K562 (cell line): Measurements from ENCODE around the gene UMAD1. TPM values are rescaled to one million over a fixed set of nuclear protein-coding genes. Genes with fewer than 3 reads are reported as not detected.
A peak's percentile ranks its signal among the peaks of the same experiment; 100 is the strongest.

ENCODE experiments used
- ATAC-seq: fragments of 200-7000 bp; cut with Tn5 transposase; 3 replicates; pipeline ENCODE4 v1.9.1; 2020; ENCODE audit warnings: moderate library complexity
- BruUV-seq: library from RNA; stranded (reverse); fragments of 400-500 nt; replicated peaks from 2 replicates; lab custom pipeline; 2021; lab: Mats Ljungman, UMichigan
- CTCF ChIA-PET: fragments of 300-600 bp; formaldehyde crosslinking; extraction: SDS; loops from one replicate; lab custom pipeline; 2021; ENCODE audit warnings: low intra/inter-chr PET ratio; lab: Yijun Ruan, JAX
- POLR2A ChIA-PET: fragments of 300-600, 350-650 bp; sonication (Branson Sonifier 250); formaldehyde crosslinking; extraction: SDS; loops from one replicate; lab custom pipeline; 2021; ENCODE audit warnings: antibody characterized with exemption, inconsistent platforms; lab: Yijun Ruan, JAX
- DNase-seq, 4 experiments: peaks; one replicate each; pipeline versions ENCODE4 v3.0.0 to v3.0.0-alpha.2; 2011 to 2018; ENCODE audit warnings: low spot score in 3 of 4, mixed read lengths in 3 of 4; ENCODE audit errors: extremely low read depth in 1 of 4
- FAIRE-seq: peaks from 2 replicates; lab custom pipeline; 2011; peaks lifted over from hg19 to GRCh38; lab: Jason Lieb, UNC
- H2AFZ ChIP-seq: 2 replicates; pipeline ENCODE4 v1.6.0; 2011; ENCODE audit warnings: low read depth, low read length, control low read depth, inconsistent platforms
- H3K27ac ChIP-seq: fragments of 200-600 bp; 3 replicates; pipeline ENCODE4 v1.8.0; 2011; ENCODE audit warnings: low read depth, mild to moderate bottlenecking, control low read depth, inconsistent platforms, low read length, moderate library complexity, mixed read lengths; ENCODE audit errors: extremely low read depth
- H3K27me3 ChIP-seq, 2 experiments: fragments of 300-600 bp in 1 of 2; 2 replicates in 1 of 2; 3 replicates in 1 of 2; pipeline versions ENCODE4 v1.6.0 to v1.8.0; 2011; ENCODE audit warnings: inconsistent platforms in 2 of 2, low read length in 2 of 2, mild to moderate bottlenecking in 1 of 2, mixed read lengths in 1 of 2, moderate library complexity in 1 of 2; ENCODE audit not compliant: control insufficient read depth in 2 of 2, insufficient read depth in 2 of 2
- H3K36me3 ChIP-seq: fragments of 300-600 bp; 3 replicates; pipeline ENCODE4 v1.8.0; 2011; ENCODE audit warnings: mild to moderate bottlenecking, low read length, inconsistent platforms; ENCODE audit not compliant: control insufficient read depth, insufficient read depth
- H3K4me1 ChIP-seq, 2 experiments: fragments of 200-600 bp in 1 of 2; replicated peaks in 1 of 2; 2 replicates in 1 of 2; 3 replicates in 1 of 2; pipeline versions ENCODE4 v1.5.1 to v1.8.0; 2011; ENCODE audit warnings: inconsistent platforms in 2 of 2, low read length in 2 of 2, mild to moderate bottlenecking in 1 of 2, mixed read lengths in 1 of 2, moderate library complexity in 1 of 2; ENCODE audit not compliant: control insufficient read depth in 2 of 2, insufficient read depth in 2 of 2
- H3K4me2 ChIP-seq: 2 replicates; pipeline ENCODE4 v1.6.1; 2011; ENCODE audit warnings: low read length, control low read depth, inconsistent platforms, mixed read lengths; ENCODE audit not compliant: insufficient read depth
- H3K4me3 ChIP-seq: fragments of 200-600 bp; sonication (generic), shearing (Covaris generic); 2 replicates; pipeline ENCODE4 v1.5.1; 2016; ENCODE audit warnings: control low read depth, inconsistent platforms
- H3K79me2 ChIP-seq: fragments of 200-600 bp; 3 replicates; pipeline ENCODE4 v1.8.0; 2011; ENCODE audit warnings: low read length, inconsistent platforms; ENCODE audit not compliant: control insufficient read depth, insufficient read depth
- H3K9ac ChIP-seq, 2 experiments: 2 replicates each; pipeline versions ENCODE4 v1.6.0 to v1.6.1; 2011; ENCODE audit warnings: low read depth in 2 of 2, low read length in 2 of 2, control low read depth in 1 of 2, inconsistent platforms in 1 of 2, mild to moderate bottlenecking in 1 of 2, mixed read lengths in 1 of 2; ENCODE audit not compliant: insufficient read depth in 1 of 2
- H3K9me1 ChIP-seq: one replicate; pipeline ENCODE4 v1.6.0; 2011; ENCODE audit warnings: inconsistent platforms, mild to moderate bottlenecking, low read length, moderate library complexity; ENCODE audit not compliant: control insufficient read depth, insufficient read depth
- H3K9me3 ChIP-seq: replicated peaks from 2 replicates; pipeline ENCODE4 v1.5.1; 2011; ENCODE audit warnings: low read depth, low read length, inconsistent platforms; ENCODE audit not compliant: control insufficient read depth, insufficient read depth
- H4K20me1 ChIP-seq: replicated peaks from 2 replicates; pipeline ENCODE4 v1.6.1; 2011; ENCODE audit warnings: low read length, inconsistent platforms, mixed read lengths; ENCODE audit not compliant: control insufficient read depth, insufficient read depth
- ETV6 ChIP-seq, 3 experiments: fragments of 150-350 bp in 1 of 3; sonication (generic) in 1 of 3; formaldehyde crosslinking in 1 of 3; IDR thresholded peaks; 2 replicates each; pipeline versions ENCODE4 v1.6.1 to v1.8.0; 2014 to 2022; ENCODE audit warnings: borderline replicate concordance in 2 of 3, low read depth in 2 of 3, antibody characterized with exemption in 1 of 3, low read length in 1 of 3, mild to moderate bottlenecking in 1 of 3, missing genetic modification reagents in 1 of 3
- FOXA3 ChIP-seq, 2 experiments: fragments of 450-650 bp in 1 of 2; sonication (generic) in 1 of 2; formaldehyde crosslinking; IDR thresholded peaks in 1 of 2; conservative IDR thresholded peaks in 1 of 2; 2 replicates each; pipeline versions ENCODE4 v1.4.0 to v1.8.0; 2020 to 2022; ENCODE audit warnings: mild to moderate bottlenecking in 2 of 2, missing genetic modification reagents in 1 of 2
- HLTF ChIP-seq: fragments of 450-650 bp; IDR thresholded peaks from 2 replicates; pipeline ENCODE4 v1.6.1; 2016
- NKRF ChIP-seq: fragments of 450-650 bp; IDR thresholded peaks from 2 replicates; pipeline ENCODE4 v1.6.1; 2016; ENCODE audit warnings: borderline replicate concordance
- TAL1 ChIP-seq: fragments of 450-650 bp; IDR thresholded peaks from 2 replicates; pipeline ENCODE4 v1.6.1; 2016; ENCODE audit warnings: mild to moderate bottlenecking
- ZSCAN32 ChIP-seq: fragments of 450-650 bp; formaldehyde crosslinking; IDR thresholded peaks from 2 replicates; pipeline ENCODE4 v1.4.0; 2020; ENCODE audit warnings: mild to moderate bottlenecking, moderate library complexity
- WGBS: fragments of 100-300 bp; shearing (Covaris generic); methylation state at CpG from one replicate; pipeline ENCODE4 v1.1.6; 2016; ENCODE audit warnings: low coverage, mixed read lengths; ENCODE audit not compliant: insufficient coverage; ENCODE audit errors: missing lambda C conversion rate; 5-methylcytosine and 5-hydroxymethylcytosine counted together
- in situ Hi-C: fragments of 300-500 bp; cut with MboI; formaldehyde crosslinking; loops from 4 replicates; pipeline ENCODE4 v1.15.0; 2018; ENCODE audit warnings: inconsistent platforms, mixed read lengths
- intact Hi-C: fragments of 100-400 bp; cut with micrococcal nuclease; formaldehyde crosslinking; loops from 2 replicates; pipeline ENCODE4 v1.14.2; 2022
- polyA plus RNA-seq, 8 experiments: library from polyadenylated mRNA; depleted of rRNA in 4 of 8; stranded (reverse) in 5 of 8; unstranded in 3 of 8; fragments of >200 nt; fragmentation: Nextera tagmentation in 2 of 8; fragmentation: Illumina TruSeq in 1 of 8; extraction: Ambion mirVana in 2 of 8; extraction: Trizol in 1 of 8; gene quantifications; 2 replicates each; pipeline versions ENCODE4 v1.2.1 to v1.2.3, GENCODE V29; 2011 to 2014; ENCODE audit warnings: inconsistent platforms in 1 of 8, missing spikeins in 1 of 8
- total RNA-seq, 7 experiments: library from RNA; depleted of rRNA in 6 of 7; stranded (reverse); fragments of >200 nt in 6 of 7; fragmentation: Illumina TruSeq in 2 of 7; extraction: Trizol in 2 of 7; gene quantifications; 2 replicates each; pipeline versions ENCODE4 v1.2.1 to v1.2.3, GENCODE V29; 2011 to 2021; ENCODE audit warnings: low replicate concordance in 1 of 7

Gene UMAD1
- total and polyA plus RNA-seq, 9 of the 15 experiments (the other 6 are each of a cell fraction or from before 2014, with no cell fraction given) = 9.0 to 26.7 (median 13.3) TPM

DNA sequence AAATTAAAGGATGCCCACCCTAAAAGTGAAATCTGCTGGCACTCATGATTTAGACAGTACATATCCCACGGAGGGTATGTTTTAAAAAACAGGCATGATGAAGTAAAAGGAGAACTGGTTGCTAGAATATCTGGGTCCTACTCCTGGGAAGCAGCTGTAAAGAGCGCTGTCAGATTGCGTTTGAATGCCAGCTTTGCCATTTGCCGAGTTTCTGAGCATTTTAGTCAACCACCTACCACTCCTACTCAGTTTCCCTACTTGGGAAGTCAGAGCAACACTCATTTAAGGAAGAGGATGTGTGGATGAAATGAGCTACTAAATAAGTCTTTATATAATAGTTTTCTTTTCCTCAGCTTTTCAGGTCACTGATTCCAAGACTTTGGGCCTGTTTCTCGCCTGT lies 1.1 kb upstream of the UMAD1 start:
- TF ChIP-seq NKRF (no peak), TAL1 (no peak), ZSCAN32 (CRISPR knock-in tag) (no peak), FOXA3 (CRISPR knock-in tag; conservative IDR thresholded peaks at IDR 0.05 in 1 of 2, IDR thresholded peaks at IDR 0.05 in 1 of 2) (peak in 1 of 2 experiments; percentile 22; a peak in 1 of 4 replicates), HLTF (no peak), ETV6 (IDR thresholded peaks at IDR 0.05; ENCODE audit: borderline replicate concordance in 1 of 2, low read depth in 2 of 2, low read length in 1 of 2) (no peak), ETV6 (CRISPR knock-in tag; IDR thresholded peaks at IDR 0.05; ENCODE audit: borderline replicate concordance) (no peak)
- H3K4me2 ChIP-seq = peak overlapping the region; percentile 89
- peaks cover 21% of the 10 kb centered on the region; the same call in 2 of the 3 replicates for H3K36me3 ChIP-seq
- H3K9me1 ChIP-seq = no peaks in the 10 kb centered on the region
- ChIA-PET CTCF (no interaction called here), POLR2A (no interaction called here)
- H2AFZ ChIP-seq = peak overlapping the region; percentile 88
- H3K4me1 ChIP-seq = peaks cover 0 to 3% of the 10 kb centered on the region in 2 experiments; a peak in 1 of 5 replicates
- H3K9me3 ChIP-seq = no peaks in the 10 kb centered on the region
- in situ Hi-C loops (no loop called here), intact Hi-C loops (no loop called here)
- ATAC-seq = no peak
- 2% methylated on average over 5 of the region's 5 CpGs for WGBS
- peak overlapping the region; percentile 62 for H3K4me3 ChIP-seq
- peaks cover 48% of the 10 kb centered on the region for H3K79me2 ChIP-seq
- no peak for FAIRE-seq
- peak overlapping the region; percentile 84 to 96 for H3K9ac ChIP-seq
- no peaks in the 10 kb centered on the region for H3K27me3 ChIP-seq
- H4K20me1 ChIP-seq = no peaks in the 10 kb centered on the region
- TSS peak; percentile 69 for BruUV-seq
- peak overlapping the region; percentile 75 for H3K27ac ChIP-seq
- DNase-seq = no peak
